Loucy (cell line): Measurements from ENCODE around the gene NKPD1.

Experiments
- H2AFZ ChIP-seq: fragments of 200-600 bp; sonication (generic); 2 replicates; pipeline ENCODE4 v1.6.0; 2016; ENCODE audit warnings: antibody characterized with exemption, mild to moderate bottlenecking, low read length, moderate library complexity
- H3F3A ChIP-seq: fragments of 200-600 bp; 2 replicates; pipeline ENCODE4 v1.6.0; 2016; ENCODE audit warnings: antibody characterized with exemption, low read depth, mild to moderate bottlenecking
- H3K27me3 ChIP-seq: fragments of 200-600 bp; sonication (generic); 2 replicates; pipeline ENCODE4 v1.6.1; 2014; ENCODE audit warnings: low read length, mild to moderate bottlenecking; ENCODE audit not compliant: insufficient read depth, poor library complexity, severe bottlenecking
- H3K36me3 ChIP-seq: fragments of 200-600 bp; sonication (generic); 2 replicates; pipeline ENCODE4 v1.6.1; 2016; ENCODE audit warnings: low read length; ENCODE audit not compliant: insufficient read depth
- H3K4me1 ChIP-seq: fragments of 200-600 bp; sonication (generic); 2 replicates; pipeline ENCODE4 v1.5.1; 2014; ENCODE audit warnings: low read length, mild to moderate bottlenecking; ENCODE audit not compliant: insufficient read depth, poor library complexity, severe bottlenecking
- H3K4me2 ChIP-seq: fragments of 200-600 bp; sonication (generic); 2 replicates; pipeline ENCODE4 v1.6.0; 2014; ENCODE audit warnings: antibody characterized with exemption, low read length, low read depth, mild to moderate bottlenecking; ENCODE audit not compliant: poor library complexity, severe bottlenecking
- H3K4me3 ChIP-seq: fragments of 200-600 bp; sonication (generic); 2 replicates; pipeline ENCODE4 v1.5.1; 2014; ENCODE audit warnings: low read length, mild to moderate bottlenecking, mixed read lengths; ENCODE audit not compliant: poor library complexity, severe bottlenecking
- H3K79me2 ChIP-seq: fragments of 200-600 bp; sonication (generic); 2 replicates; pipeline ENCODE4 v1.6.1; 2014; ENCODE audit warnings: low read length; ENCODE audit not compliant: insufficient read depth
- H3K9ac ChIP-seq: fragments of 200-600 bp; sonication (generic); 2 replicates; pipeline ENCODE4 v1.6.0; 2014; ENCODE audit warnings: mild to moderate bottlenecking, low read depth, low read length, moderate library complexity; ENCODE audit not compliant: poor library complexity, severe bottlenecking
- H3K9me2 ChIP-seq: fragments of 200-600 bp; sonication (generic); replicated peaks from 2 replicates; pipeline ENCODE4 v1.6.1; 2016; ENCODE audit warnings: low read depth, low read length, mixed read lengths
- H3K9me3 ChIP-seq: fragments of 200-600 bp; sonication (generic); 2 replicates; pipeline ENCODE4 v1.6.1; 2014; ENCODE audit warnings: mild to moderate bottlenecking, antibody characterized with exemption, low read length, low read depth; ENCODE audit not compliant: insufficient read depth
- H4K20me1 ChIP-seq: fragments of 200-600 bp; sonication (generic); 2 replicates; pipeline ENCODE4 v1.6.0; 2014; ENCODE audit warnings: antibody characterized with exemption, low read length, mild to moderate bottlenecking; ENCODE audit not compliant: insufficient read depth, poor library complexity, severe bottlenecking
- EZH2phosphoT487 ChIP-seq: fragments of 200-600 bp; IDR thresholded peaks from 2 replicates; pipeline ENCODE4 v1.6.1; 2018; ENCODE audit warnings: antibody characterized with exemption, mild to moderate bottlenecking, moderate library complexity, borderline replicate concordance
- TF ChIP-seq, protein P1 (sequence below): fragments of 200-600 bp; sonication (generic); conservative IDR thresholded peaks from 2 replicates; pipeline ENCODE4 v1.5.1; 2014; ENCODE audit warnings: mild to moderate bottlenecking, antibody characterized with exemption, low read length

Gene NKPD1

DNA sequence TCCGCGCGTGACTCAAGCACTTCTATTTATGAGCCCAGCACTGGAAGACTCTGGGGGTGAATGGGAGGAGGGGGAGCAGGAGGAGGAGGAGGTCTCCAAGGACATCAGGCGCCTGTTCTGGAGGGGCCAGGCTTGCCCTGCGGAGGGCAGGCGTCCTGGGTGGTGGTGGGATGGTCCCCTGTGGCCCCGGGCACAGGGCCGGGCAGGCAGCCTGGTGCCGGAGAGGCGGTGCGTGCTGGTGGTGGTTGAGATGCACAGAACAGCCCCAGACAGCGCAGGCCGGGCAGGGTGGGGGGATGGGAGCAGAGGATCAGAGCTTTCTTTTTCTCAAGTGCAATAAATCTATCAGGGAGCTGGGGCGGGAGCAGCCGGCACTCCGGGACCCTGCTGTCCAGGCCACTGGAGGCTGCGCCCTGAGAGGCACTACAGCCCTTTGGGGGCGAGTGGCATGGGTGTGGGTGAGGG is 14.0 kb downstream of the NKPD1 start:
- Histone ChIP-seq H3K4me3 (no peak overlapping the region), H4K20me1 (no peaks in the 10 kb centered on the region), H3F3A (no peaks in the 10 kb centered on the region), H3K4me2 (no peak overlapping the region), H3K9me2 (no peaks in the 10 kb centered on the region), H3K9me3 (no peaks in the 10 kb centered on the region), H3K27me3 (no peaks in the 10 kb centered on the region), H3K4me1 (no peaks in the 10 kb centered on the region), H3K9ac (no peak overlapping the region), H3K36me3 (peaks cover 23% of the 10 kb centered on the region; the same call in 1 of the 2 replicates), H3K79me2 (no peaks in the 10 kb centered on the region), H2AFZ (no peak overlapping the region)
- TF ChIP-seq EZH2phosphoT487: no peak
- TF ChIP-seq, protein P1, sequence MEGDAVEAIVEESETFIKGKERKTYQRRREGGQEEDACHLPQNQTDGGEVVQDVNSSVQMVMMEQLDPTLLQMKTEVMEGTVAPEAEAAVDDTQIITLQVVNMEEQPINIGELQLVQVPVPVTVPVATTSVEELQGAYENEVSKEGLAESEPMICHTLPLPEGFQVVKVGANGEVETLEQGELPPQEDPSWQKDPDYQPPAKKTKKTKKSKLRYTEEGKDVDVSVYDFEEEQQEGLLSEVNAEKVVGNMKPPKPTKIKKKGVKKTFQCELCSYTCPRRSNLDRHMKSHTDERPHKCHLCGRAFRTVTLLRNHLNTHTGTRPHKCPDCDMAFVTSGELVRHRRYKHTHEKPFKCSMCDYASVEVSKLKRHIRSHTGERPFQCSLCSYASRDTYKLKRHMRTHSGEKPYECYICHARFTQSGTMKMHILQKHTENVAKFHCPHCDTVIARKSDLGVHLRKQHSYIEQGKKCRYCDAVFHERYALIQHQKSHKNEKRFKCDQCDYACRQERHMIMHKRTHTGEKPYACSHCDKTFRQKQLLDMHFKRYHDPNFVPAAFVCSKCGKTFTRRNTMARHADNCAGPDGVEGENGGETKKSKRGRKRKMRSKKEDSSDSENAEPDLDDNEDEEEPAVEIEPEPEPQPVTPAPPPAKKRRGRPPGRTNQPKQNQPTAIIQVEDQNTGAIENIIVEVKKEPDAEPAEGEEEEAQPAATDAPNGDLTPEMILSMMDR: no peak

DNA sequence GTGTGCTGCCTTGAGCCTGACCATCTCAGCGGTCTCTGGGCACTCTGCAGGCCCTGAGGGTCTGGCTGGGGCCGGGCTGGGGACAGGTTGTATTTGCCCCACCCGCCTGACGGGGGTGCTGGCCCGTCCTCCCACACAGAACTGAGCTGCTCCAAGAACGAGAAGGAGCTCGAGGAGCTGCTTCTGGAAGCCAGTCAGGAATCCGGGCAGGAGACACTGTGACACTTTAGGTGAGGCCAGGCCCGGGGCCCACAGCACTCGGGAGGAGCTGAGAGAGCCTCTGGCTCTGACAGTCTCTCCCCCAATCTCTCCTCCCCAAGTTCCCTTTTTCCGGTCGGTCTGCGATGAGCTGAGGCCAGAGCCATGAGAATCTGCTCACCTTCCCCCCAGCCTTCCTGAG is 14.5 kb downstream of the NKPD1 start:
- Histone ChIP-seq H3K9me2 (no peaks in the 10 kb centered on the region), H4K20me1 (no peaks in the 10 kb centered on the region), H3K4me1 (no peaks in the 10 kb centered on the region)

DNA sequence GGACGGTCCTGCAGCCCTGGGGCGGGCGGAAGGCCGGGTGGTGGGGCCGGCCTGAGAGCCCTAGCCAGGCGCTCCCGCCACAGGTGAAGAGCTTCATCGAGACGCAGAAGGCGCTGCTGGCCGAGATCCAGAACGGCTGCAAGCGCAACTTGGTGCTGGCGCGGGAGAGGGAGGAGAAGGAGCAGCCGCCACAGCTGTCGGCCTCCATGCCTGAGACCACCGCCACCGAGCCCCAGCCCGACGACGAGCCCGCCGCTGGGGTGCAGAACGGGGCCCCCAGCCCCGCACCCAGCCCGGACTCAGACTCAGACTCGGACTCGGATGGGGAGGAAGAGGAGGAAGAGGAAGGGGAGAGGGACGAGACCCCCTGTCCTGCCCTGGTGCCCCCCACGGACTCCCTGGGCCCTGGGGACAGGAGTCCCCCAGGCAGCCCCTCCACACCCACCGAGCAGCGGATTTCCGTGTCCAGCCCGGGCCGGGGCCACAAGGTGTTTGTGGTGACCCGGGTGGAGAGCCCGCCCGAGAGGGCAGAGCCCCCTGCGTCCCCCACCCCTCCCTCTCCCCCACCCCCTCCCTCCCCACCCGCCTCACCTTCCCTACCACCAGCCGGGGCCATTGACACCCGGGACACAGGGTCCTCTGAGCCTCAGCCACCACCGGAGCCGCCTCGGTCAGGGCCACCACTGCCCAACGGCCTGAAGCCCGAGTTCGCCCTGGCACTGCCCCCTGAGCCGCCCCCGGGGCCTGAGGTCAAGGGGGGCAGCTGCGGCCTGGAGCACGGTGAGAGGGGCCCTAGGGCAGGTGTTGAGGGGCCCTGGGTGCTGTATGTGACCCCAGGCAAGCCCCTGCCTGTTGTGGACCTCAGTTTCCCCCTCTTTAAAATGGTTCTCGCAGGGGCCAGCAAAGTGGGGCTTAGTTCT is 15.3 kb downstream of the NKPD1 start:
- no peaks in the 10 kb centered on the region for H3K27me3 ChIP-seq
- no peak overlapping the region for H3K9ac ChIP-seq
- no peak overlapping the region for H3K4me3 ChIP-seq
- no peaks in the 10 kb centered on the region for H3F3A ChIP-seq
- TF ChIP-seq EZH2phosphoT487: no peak
- TF ChIP-seq, protein P1: no peak
- no peaks in the 10 kb centered on the region for H3K79me2 ChIP-seq
- H2AFZ ChIP-seq: no peak overlapping the region
- H3K36me3 ChIP-seq: peaks cover 36% of the 10 kb centered on the region; the same call in 1 of the 2 replicates
- no peaks in the 10 kb centered on the region for H3K4me1 ChIP-seq
- no peaks in the 10 kb centered on the region for H3K9me3 ChIP-seq
- no peak overlapping the region for H3K4me2 ChIP-seq
- H3K9me2 ChIP-seq: no peaks in the 10 kb centered on the region
- no peaks in the 10 kb centered on the region for H4K20me1 ChIP-seq

More for the DNA sequence above, 14.5 kb downstream of the NKPD1 start:
- H3K4me2 ChIP-seq: no peak overlapping the region
- no peaks in the 10 kb centered on the region for H3K27me3 ChIP-seq
- H3F3A ChIP-seq: no peaks in the 10 kb centered on the region
- H3K9me3 ChIP-seq: no peaks in the 10 kb centered on the region
- TF ChIP-seq, protein P1: no peak
- TF ChIP-seq EZH2phosphoT487: no peak
- H3K4me3 ChIP-seq: no peak overlapping the region
- no peak overlapping the region for H2AFZ ChIP-seq
- peaks cover 28% of the 10 kb centered on the region; the same call in 1 of the 2 replicates for H3K36me3 ChIP-seq
- no peaks in the 10 kb centered on the region for H3K79me2 ChIP-seq
- H3K9ac ChIP-seq: no peak overlapping the region
